ENCODE results near the gene RTEL1. TPM values are rescaled to one million over a fixed set of nuclear protein-coding genes. Genes with fewer than 3 reads are reported as not detected.

The RTEL1 gene
- polyA plus RNA-seq, 1 of the 3 experiments (the other 2 are of a cell fraction): 9.9 TPM

- Histone ChIP-seq H3K36me3 (replicated peaks in 1 of 2; ENCODE audit: control insufficient read depth in 1 of 2, insufficient read depth in 2 of 2, low read length in 1 of 2) (peaks cover 0 to 34% of the 10 kb centered on the region in 2 experiments), H3F3A (replicated peaks; ENCODE audit: insufficient read depth) (peaks cover 8% of the 10 kb centered on the region), H3K27ac (ENCODE audit: low read depth in 2 of 2, low read length in 1 of 2) (peak overlapping the region; percentile 59 to 89; a peak in 3 of 4 replicates), H3K9ac (peak overlapping the region; percentile 62), H3K9me3 (no peaks in the 10 kb centered on the region), H3K79me2 (ENCODE audit: insufficient read depth) (peaks cover 25% of the 10 kb centered on the region), H3K4me1 (ENCODE audit: control insufficient read depth in 1 of 2, insufficient read depth in 2 of 2, low read depth in 1 of 2, low read length in 1 of 2) (peaks cover 5 to 28% of the 10 kb centered on the region in 2 experiments; a peak in 2 of 4 replicates), H2AFZ (ENCODE audit: low read depth) (no peak overlapping the region), H3K4me3 (ENCODE audit: low read depth in 2 of 2, low read length in 1 of 2) (peak overlapping the region; percentile 91 to 97), H4K20me1 (ENCODE audit: insufficient read depth) (no peaks in the 10 kb centered on the region), H3K27me3 (ENCODE audit: insufficient read depth) (no peaks in the 10 kb centered on the region), H3K4me2 (peak overlapping the region; percentile 82), H3K9me2 (no peaks in the 10 kb centered on the region)
- DNase-seq: peak; percentile 45
- 2% methylated on average over 17 of the region's 25 CpGs for WGBS (ENCODE audit: low lambda C conversion rate)
- ChIA-PET CTCF (no interaction called here), POLR2A (interaction anchor here (1.0 to 1.3 kb wide), 4 partner anchors 31 to 122 kb away, joined by 3 to 8 read pairs (median 6); partner anchors contain the start of genes ARFRP1, GMEB2, PTK6 and ZGPAT)
- TF ChIP-seq NRF1 (IDR thresholded peaks at IDR 0.05; ENCODE audit: low read depth, low read length) (no peak), NFIC (IDR thresholded peaks at IDR 0.05; ENCODE audit: borderline replicate concordance) (0 out of 2 replicates have a peak, but pooled peaks have one; percentile 1), RFX5 (IDR thresholded peaks at IDR 0.05; ENCODE audit: low read length) (no peak), EP300 (IDR thresholded peaks at IDR 0.05; ENCODE audit: borderline replicate concordance in 1 of 2, low read depth in 1 of 2, low read length in 1 of 2) (no peak), FOXJ3 (CRISPR knock-in tag; IDR thresholded peaks at IDR 0.05) (no peak), EZH2phosphoT487 (IDR thresholded peaks at IDR 0.05; ENCODE audit: borderline replicate concordance, low read depth) (no peak), JUND (IDR thresholded peaks at IDR 0.05) (no peak), SIN3A (IDR thresholded peaks at IDR 0.05; ENCODE audit: borderline replicate concordance, low read depth, low read length) (no peak)
Observed at GRCh38 chr20:63658749-63659187, 656 bp downstream of the RTEL1 start.

GRCh38 chr20:63659370-63659769 is 1.3 kb downstream of the RTEL1 start:
- peak overlapping the region; percentile 62 for H3K9ac ChIP-seq
- H3K79me2 ChIP-seq (ENCODE audit: insufficient read depth): peaks cover 30% of the 10 kb centered on the region
- H3F3A ChIP-seq (replicated peaks; ENCODE audit: insufficient read depth): peaks cover 8% of the 10 kb centered on the region
- H3K4me2 ChIP-seq: peak overlapping the region; percentile 82
- peaks cover 5 to 23% of the 10 kb centered on the region in 2 experiments; a peak in 2 of 4 replicates for H3K4me1 ChIP-seq (ENCODE audit: control insufficient read depth in 1 of 2, insufficient read depth in 2 of 2, low read depth in 1 of 2, low read length in 1 of 2)
- H3K4me3 ChIP-seq (ENCODE audit: low read depth in 2 of 2, low read length in 1 of 2): peak overlapping the region; percentile 91 to 97
- H3K9me2 ChIP-seq: no peaks in the 10 kb centered on the region
- no peaks in the 10 kb centered on the region for H3K9me3 ChIP-seq
- TF ChIP-seq TCF12 (IDR thresholded peaks at IDR 0.05) (no peak), USF2 (IDR thresholded peaks at IDR 0.05; ENCODE audit: borderline replicate concordance, low read depth, low read length) (no peak), RCOR1 (IDR thresholded peaks at IDR 0.05; ENCODE audit: low read length) (no peak), FOSL2 (IDR thresholded peaks at IDR 0.05; ENCODE audit: borderline replicate concordance, low read depth) (no peak), NRF1 (IDR thresholded peaks at IDR 0.05; ENCODE audit: low read depth, low read length) (no peak), MXI1 (IDR thresholded peaks at IDR 0.05; ENCODE audit: low read depth, low read length) (no peak), FOXJ3 (CRISPR knock-in tag; IDR thresholded peaks at IDR 0.05) (no peak), MEF2A (IDR thresholded peaks at IDR 0.05; ENCODE audit: borderline replicate concordance, low read depth) (no peak), GABPA (IDR thresholded peaks at IDR 0.05; ENCODE audit: low read depth) (no peak), YY1 (IDR thresholded peaks at IDR 0.05; ENCODE audit: low read depth) (no peak), SIN3A (IDR thresholded peaks at IDR 0.05; ENCODE audit: borderline replicate concordance, low read depth, low read length) (no peak), NFIC (IDR thresholded peaks at IDR 0.05; ENCODE audit: borderline replicate concordance) (no peak), EZH2phosphoT487 (IDR thresholded peaks at IDR 0.05; ENCODE audit: borderline replicate concordance, low read depth) (no peak), GATA2 (CRISPR knock-in tag; IDR thresholded peaks at IDR 0.05) (no peak), EP300 (IDR thresholded peaks at IDR 0.05; ENCODE audit: borderline replicate concordance in 1 of 2, low read depth in 1 of 2, low read length in 1 of 2) (no peak), RFX5 (IDR thresholded peaks at IDR 0.05; ENCODE audit: low read length) (no peak)
- TF ChIP-seq, protein P1, sequence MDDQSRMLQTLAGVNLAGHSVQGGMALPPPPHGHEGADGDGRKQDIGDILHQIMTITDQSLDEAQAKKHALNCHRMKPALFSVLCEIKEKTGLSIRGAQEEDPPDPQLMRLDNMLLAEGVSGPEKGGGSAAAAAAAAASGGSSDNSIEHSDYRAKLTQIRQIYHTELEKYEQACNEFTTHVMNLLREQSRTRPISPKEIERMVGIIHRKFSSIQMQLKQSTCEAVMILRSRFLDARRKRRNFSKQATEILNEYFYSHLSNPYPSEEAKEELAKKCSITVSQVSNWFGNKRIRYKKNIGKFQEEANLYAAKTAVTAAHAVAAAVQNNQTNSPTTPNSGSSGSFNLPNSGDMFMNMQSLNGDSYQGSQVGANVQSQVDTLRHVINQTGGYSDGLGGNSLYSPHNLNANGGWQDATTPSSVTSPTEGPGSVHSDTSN (IDR thresholded peaks at IDR 0.05): no peak
- TF ChIP-seq, protein P2, sequence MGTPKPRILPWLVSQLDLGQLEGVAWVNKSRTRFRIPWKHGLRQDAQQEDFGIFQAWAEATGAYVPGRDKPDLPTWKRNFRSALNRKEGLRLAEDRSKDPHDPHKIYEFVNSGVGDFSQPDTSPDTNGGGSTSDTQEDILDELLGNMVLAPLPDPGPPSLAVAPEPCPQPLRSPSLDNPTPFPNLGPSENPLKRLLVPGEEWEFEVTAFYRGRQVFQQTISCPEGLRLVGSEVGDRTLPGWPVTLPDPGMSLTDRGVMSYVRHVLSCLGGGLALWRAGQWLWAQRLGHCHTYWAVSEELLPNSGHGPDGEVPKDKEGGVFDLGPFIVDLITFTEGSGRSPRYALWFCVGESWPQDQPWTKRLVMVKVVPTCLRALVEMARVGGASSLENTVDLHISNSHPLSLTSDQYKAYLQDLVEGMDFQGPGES (IDR thresholded peaks at IDR 0.05; ENCODE audit: low read depth, low read length): no peak
- TF ChIP-seq, protein P3, sequence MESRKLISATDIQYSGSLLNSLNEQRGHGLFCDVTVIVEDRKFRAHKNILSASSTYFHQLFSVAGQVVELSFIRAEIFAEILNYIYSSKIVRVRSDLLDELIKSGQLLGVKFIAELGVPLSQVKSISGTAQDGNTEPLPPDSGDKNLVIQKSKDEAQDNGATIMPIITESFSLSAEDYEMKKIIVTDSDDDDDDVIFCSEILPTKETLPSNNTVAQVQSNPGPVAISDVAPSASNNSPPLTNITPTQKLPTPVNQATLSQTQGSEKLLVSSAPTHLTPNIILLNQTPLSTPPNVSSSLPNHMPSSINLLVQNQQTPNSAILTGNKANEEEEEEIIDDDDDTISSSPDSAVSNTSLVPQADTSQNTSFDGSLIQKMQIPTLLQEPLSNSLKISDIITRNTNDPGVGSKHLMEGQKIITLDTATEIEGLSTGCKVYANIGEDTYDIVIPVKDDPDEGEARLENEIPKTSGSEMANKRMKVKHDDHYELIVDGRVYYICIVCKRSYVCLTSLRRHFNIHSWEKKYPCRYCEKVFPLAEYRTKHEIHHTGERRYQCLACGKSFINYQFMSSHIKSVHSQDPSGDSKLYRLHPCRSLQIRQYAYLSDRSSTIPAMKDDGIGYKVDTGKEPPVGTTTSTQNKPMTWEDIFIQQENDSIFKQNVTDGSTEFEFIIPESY (IDR thresholded peaks at IDR 0.05; ENCODE audit: borderline replicate concordance, low read depth): no peak
- DNase-seq: no peak
- no peak overlapping the region for H2AFZ ChIP-seq (ENCODE audit: low read depth)
- ChIA-PET CTCF (no interaction called here), POLR2A (no interaction called here)
- H3K27me3 ChIP-seq (ENCODE audit: insufficient read depth): no peaks in the 10 kb centered on the region
- H3K27ac ChIP-seq (ENCODE audit: low read depth in 2 of 2, low read length in 1 of 2): peak overlapping the region in 1 of 2 experiments; percentile 59; a peak in 2 of 4 replicates
- WGBS (ENCODE audit: low lambda C conversion rate): 55% methylated on average over 13 of the region's 13 CpGs
- no peaks in the 10 kb centered on the region for H4K20me1 ChIP-seq (ENCODE audit: insufficient read depth)
- peaks cover 0 to 39% of the 10 kb centered on the region in 2 experiments for H3K36me3 ChIP-seq (replicated peaks in 1 of 2; ENCODE audit: control insufficient read depth in 1 of 2, insufficient read depth in 2 of 2, low read length in 1 of 2)

Data from SK-N-SH (cell line).